ENCODE measurements around the gene RBPJL.

GRCh38 chr20:45345104-45345936 lies 38.7 kb downstream of the RBPJL start:
- TF ChIP-seq, protein P1, sequence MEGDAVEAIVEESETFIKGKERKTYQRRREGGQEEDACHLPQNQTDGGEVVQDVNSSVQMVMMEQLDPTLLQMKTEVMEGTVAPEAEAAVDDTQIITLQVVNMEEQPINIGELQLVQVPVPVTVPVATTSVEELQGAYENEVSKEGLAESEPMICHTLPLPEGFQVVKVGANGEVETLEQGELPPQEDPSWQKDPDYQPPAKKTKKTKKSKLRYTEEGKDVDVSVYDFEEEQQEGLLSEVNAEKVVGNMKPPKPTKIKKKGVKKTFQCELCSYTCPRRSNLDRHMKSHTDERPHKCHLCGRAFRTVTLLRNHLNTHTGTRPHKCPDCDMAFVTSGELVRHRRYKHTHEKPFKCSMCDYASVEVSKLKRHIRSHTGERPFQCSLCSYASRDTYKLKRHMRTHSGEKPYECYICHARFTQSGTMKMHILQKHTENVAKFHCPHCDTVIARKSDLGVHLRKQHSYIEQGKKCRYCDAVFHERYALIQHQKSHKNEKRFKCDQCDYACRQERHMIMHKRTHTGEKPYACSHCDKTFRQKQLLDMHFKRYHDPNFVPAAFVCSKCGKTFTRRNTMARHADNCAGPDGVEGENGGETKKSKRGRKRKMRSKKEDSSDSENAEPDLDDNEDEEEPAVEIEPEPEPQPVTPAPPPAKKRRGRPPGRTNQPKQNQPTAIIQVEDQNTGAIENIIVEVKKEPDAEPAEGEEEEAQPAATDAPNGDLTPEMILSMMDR (IDR thresholded peaks at IDR 0.05; ENCODE audit: poor library complexity), result no peak
- TF ChIP-seq EZH2 (IDR thresholded peaks at IDR 0.05; ENCODE audit: borderline replicate concordance), result no peak
